ENCODE measurements around the gene SGSM1. TPM values are rescaled to one million over a fixed set of nuclear protein-coding genes. Genes with fewer than 3 reads are reported as not detected.

The SGSM1 gene
- total and polyA plus RNA-seq, 10 of the 15 experiments (the other 5 are each of a cell fraction or from before 2014, with no cell fraction given), result not detected

DNA sequence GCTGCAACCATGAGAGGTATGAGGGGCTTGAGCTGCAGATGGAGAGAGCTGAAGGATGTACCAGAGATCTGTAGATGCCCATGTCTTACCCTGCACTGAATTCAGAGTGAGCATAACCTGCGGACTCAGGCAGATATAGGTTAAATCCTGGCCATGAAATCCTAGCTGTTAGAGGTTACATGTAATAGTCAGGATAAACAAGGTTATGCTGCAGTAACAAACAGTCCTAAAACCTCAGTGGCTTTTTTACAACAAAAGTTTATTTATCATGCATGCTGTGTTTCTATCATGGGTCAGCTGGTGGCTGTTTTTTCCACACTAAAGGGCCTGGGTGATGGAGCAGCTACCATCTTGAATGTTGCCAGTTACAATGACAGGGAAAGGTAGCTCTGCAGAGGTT, 70.7 kb downstream of the SGSM1 start:
- intact Hi-C loops (cut with micrococcal nuclease; ENCODE audit: unreplicated experiment) (no loop called here), in situ Hi-C loops (cut with MboI) (no loop called here)
- POLR2A ChIA-PET, result interaction anchor here (0.6 kb wide), 1 partner anchor 702 kb away, joined by 3 read pairs; no protein-coding TSS in a partner anchor
- BruUV-seq (replicated peaks), result no TSS peak
- Histone ChIP-seq H3K4me1 (ENCODE audit: control insufficient read depth, insufficient read depth, low read length) (no peaks in the 10 kb centered on the region), H3K9me3 (replicated peaks; ENCODE audit: control insufficient read depth, insufficient read depth, low read length) (no peaks in the 10 kb centered on the region), H2AFZ (ENCODE audit: control insufficient read depth, low read depth, low read length) (no peak overlapping the region), H3K79me2 (ENCODE audit: control insufficient read depth, insufficient read depth, low read length) (no peaks in the 10 kb centered on the region), H3K9ac (ENCODE audit: control insufficient read depth, insufficient read depth, low read length) (no peak overlapping the region), H3K36me3 (ENCODE audit: control insufficient read depth in 2 of 2, insufficient read depth in 2 of 2, low read length in 1 of 2) (no peaks in the 10 kb centered on the region), H3K4me2 (ENCODE audit: control insufficient read depth, insufficient read depth) (no peak overlapping the region), H3K4me3 (no peak overlapping the region), H4K20me1 (ENCODE audit: control insufficient read depth, insufficient read depth) (no peaks in the 10 kb centered on the region), H3K27me3 (replicated peaks in 1 of 2; ENCODE audit: control insufficient read depth in 2 of 2, insufficient read depth in 2 of 2, low read length in 1 of 2) (no peaks in the 10 kb centered on the region), H3K27ac (ENCODE audit: control insufficient read depth, insufficient read depth) (no peak overlapping the region)
- RAD21 ChIA-PET (ENCODE audit: unreplicated experiment), result interaction anchor here (0.5 kb wide), 1 partner anchor 162 kb away, joined by 3 read pairs; no protein-coding TSS in a partner anchor
- FAIRE-seq (no peak), ATAC-seq (no peak), DNase-seq (ENCODE audit: low read depth, low spot score) (no peak)
- 50% methylated on average over 1 of the region's 1 CpG for WGBS (ENCODE audit: insufficient coverage, insufficient replicate concordance, low lambda C conversion rate, missing lambda C conversion rate)
- SMC1A ChIA-PET (ENCODE audit: uncharacterized antibody, unreplicated experiment), result no interaction called here
- CTCF ChIA-PET, result no interaction called here
- TF ChIP-seq ATF7 (IDR thresholded peaks at IDR 0.05; ENCODE audit: low read depth) (no peak), STAT3 (IDR thresholded peaks at IDR 0.05; ENCODE audit: low read depth, low read length) (no peak), SMC3 (IDR thresholded peaks at IDR 0.05; ENCODE audit: borderline replicate concordance, low read length) (no peak), ZNF24 (IDR thresholded peaks at IDR 0.05) (no peak), RFX5 (IDR thresholded peaks at IDR 0.05; ENCODE audit: low read depth, low read length) (no peak), RBBP5 (conservative IDR thresholded peaks at IDR 0.05) (no peak), LARP7 (IDR thresholded peaks at IDR 0.05) (no peak), SPI1 (IDR thresholded peaks at IDR 0.05; ENCODE audit: borderline replicate concordance, insufficient read depth, low read depth, low read length) (no peak), MTA3 (IDR thresholded peaks at IDR 0.05; ENCODE audit: borderline replicate concordance, low read length) (no peak), NR2C1 (IDR thresholded peaks at IDR 0.05) (no peak), RCOR1 (conservative IDR thresholded peaks at IDR 0.05; ENCODE audit: low read depth, low read length) (no peak), BACH1 (IDR thresholded peaks at IDR 0.05; ENCODE audit: borderline replicate concordance) (no peak), PML (IDR thresholded peaks at IDR 0.05; ENCODE audit: low read length) (no peak), YY1 (IDR thresholded peaks at IDR 0.05; ENCODE audit: low read depth, low read length) (no peak), CBX5 (IDR thresholded peaks at IDR 0.05; ENCODE audit: low read depth) (no peak), CHD1 (IDR thresholded peaks at IDR 0.05; ENCODE audit: low read depth, low read length) (no peak)
- TF ChIP-seq, protein P1, sequence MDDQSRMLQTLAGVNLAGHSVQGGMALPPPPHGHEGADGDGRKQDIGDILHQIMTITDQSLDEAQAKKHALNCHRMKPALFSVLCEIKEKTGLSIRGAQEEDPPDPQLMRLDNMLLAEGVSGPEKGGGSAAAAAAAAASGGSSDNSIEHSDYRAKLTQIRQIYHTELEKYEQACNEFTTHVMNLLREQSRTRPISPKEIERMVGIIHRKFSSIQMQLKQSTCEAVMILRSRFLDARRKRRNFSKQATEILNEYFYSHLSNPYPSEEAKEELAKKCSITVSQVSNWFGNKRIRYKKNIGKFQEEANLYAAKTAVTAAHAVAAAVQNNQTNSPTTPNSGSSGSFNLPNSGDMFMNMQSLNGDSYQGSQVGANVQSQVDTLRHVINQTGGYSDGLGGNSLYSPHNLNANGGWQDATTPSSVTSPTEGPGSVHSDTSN (IDR thresholded peaks at IDR 0.05; ENCODE audit: insufficient replicate concordance, low read depth, low read length), result no peak
- TF ChIP-seq, protein P2, sequence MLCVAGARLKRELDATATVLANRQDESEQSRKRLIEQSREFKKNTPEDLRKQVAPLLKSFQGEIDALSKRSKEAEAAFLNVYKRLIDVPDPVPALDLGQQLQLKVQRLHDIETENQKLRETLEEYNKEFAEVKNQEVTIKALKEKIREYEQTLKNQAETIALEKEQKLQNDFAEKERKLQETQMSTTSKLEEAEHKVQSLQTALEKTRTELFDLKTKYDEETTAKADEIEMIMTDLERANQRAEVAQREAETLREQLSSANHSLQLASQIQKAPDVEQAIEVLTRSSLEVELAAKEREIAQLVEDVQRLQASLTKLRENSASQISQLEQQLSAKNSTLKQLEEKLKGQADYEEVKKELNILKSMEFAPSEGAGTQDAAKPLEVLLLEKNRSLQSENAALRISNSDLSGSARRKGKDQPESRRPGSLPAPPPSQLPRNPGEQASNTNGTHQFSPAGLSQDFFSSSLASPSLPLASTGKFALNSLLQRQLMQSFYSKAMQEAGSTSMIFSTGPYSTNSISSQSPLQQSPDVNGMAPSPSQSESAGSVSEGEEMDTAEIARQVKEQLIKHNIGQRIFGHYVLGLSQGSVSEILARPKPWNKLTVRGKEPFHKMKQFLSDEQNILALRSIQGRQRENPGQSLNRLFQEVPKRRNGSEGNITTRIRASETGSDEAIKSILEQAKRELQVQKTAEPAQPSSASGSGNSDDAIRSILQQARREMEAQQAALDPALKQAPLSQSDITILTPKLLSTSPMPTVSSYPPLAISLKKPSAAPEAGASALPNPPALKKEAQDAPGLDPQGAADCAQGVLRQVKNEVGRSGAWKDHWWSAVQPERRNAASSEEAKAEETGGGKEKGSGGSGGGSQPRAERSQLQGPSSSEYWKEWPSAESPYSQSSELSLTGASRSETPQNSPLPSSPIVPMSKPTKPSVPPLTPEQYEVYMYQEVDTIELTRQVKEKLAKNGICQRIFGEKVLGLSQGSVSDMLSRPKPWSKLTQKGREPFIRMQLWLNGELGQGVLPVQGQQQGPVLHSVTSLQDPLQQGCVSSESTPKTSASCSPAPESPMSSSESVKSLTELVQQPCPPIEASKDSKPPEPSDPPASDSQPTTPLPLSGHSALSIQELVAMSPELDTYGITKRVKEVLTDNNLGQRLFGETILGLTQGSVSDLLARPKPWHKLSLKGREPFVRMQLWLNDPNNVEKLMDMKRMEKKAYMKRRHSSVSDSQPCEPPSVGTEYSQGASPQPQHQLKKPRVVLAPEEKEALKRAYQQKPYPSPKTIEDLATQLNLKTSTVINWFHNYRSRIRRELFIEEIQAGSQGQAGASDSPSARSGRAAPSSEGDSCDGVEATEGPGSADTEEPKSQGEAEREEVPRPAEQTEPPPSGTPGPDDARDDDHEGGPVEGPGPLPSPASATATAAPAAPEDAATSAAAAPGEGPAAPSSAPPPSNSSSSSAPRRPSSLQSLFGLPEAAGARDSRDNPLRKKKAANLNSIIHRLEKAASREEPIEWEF (IDR thresholded peaks at IDR 0.05; ENCODE audit: insufficient replicate concordance, low read depth, low read length), result no peak
- TF ChIP-seq, protein P3, sequence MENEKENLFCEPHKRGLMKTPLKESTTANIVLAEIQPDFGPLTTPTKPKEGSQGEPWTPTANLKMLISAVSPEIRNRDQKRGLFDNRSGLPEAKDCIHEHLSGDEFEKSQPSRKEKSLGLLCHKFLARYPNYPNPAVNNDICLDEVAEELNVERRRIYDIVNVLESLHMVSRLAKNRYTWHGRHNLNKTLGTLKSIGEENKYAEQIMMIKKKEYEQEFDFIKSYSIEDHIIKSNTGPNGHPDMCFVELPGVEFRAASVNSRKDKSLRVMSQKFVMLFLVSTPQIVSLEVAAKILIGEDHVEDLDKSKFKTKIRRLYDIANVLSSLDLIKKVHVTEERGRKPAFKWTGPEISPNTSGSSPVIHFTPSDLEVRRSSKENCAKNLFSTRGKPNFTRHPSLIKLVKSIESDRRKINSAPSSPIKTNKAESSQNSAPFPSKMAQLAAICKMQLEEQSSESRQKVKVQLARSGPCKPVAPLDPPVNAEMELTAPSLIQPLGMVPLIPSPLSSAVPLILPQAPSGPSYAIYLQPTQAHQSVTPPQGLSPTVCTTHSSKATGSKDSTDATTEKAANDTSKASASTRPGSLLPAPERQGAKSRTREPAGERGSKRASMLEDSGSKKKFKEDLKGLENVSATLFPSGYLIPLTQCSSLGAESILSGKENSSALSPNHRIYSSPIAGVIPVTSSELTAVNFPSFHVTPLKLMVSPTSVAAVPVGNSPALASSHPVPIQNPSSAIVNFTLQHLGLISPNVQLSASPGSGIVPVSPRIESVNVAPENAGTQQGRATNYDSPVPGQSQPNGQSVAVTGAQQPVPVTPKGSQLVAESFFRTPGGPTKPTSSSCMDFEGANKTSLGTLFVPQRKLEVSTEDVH (IDR thresholded peaks at IDR 0.05; ENCODE audit: low read depth, partially characterized antibody), result no peak

Measured in GM12878 (cell line).